ENCODE data around the gene GIN1. TPM values are rescaled to one million over a fixed set of nuclear protein-coding genes. Genes with fewer than 3 reads are reported as not detected.

Gene GIN1
- total and polyA plus RNA-seq, 2 experiments from 2014 or later = 6.1 to 8.7 TPM

DNA sequence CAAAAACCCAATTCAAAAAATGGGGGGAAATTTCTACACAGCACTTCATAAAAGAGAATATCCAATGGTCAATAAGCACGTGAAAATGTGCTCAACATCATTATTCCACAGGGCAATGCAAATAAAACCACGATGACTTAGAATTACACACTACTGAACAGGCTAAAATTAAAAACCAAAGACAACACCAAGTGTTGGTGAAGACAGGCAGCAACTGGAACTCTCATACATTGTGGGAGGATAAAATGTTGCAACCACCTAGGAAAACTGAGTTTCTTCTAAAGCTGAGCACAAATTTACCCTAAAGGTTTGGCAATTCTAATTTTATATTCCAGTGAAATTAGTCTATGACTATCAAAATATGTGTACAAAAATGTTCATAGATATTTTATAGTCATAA is 9.5 kb downstream of the GIN1 start:
- Histone ChIP-seq H3K9me3 (ENCODE audit: low read depth) (no peaks in the 10 kb centered on the region), H3K4me1 (ENCODE audit: low read depth) (no peaks in the 10 kb centered on the region), H3K4me3 (no peak overlapping the region), H3K27ac (no peak overlapping the region), H3K36me3 (no peaks in the 10 kb centered on the region), H3K27me3 (no peaks in the 10 kb centered on the region)
- no peak for DNase-seq (ENCODE audit: low read depth in 1 of 2, low spot score in 1 of 2)
- TF ChIP-seq CTCF (IDR thresholded peaks at IDR 0.05; ENCODE audit: low read depth, low read length) = no peak

- H3K4me3 ChIP-seq = no peak overlapping the region
- no peak overlapping the region for H3K27ac ChIP-seq
- H3K9me3 ChIP-seq (ENCODE audit: low read depth) = no peaks in the 10 kb centered on the region
- no peaks in the 10 kb centered on the region for H3K4me1 ChIP-seq (ENCODE audit: low read depth)
- TF ChIP-seq CTCF (IDR thresholded peaks at IDR 0.05; ENCODE audit: low read depth, low read length) = no peak
- no peaks in the 10 kb centered on the region for H3K36me3 ChIP-seq
- no peaks in the 10 kb centered on the region for H3K27me3 ChIP-seq
- no peak for DNase-seq (ENCODE audit: low read depth in 1 of 2, low spot score in 1 of 2)
These were observed 10.7 kb downstream of the GIN1 start for GRCh38 chr5:103109277-103109676.

DNA sequence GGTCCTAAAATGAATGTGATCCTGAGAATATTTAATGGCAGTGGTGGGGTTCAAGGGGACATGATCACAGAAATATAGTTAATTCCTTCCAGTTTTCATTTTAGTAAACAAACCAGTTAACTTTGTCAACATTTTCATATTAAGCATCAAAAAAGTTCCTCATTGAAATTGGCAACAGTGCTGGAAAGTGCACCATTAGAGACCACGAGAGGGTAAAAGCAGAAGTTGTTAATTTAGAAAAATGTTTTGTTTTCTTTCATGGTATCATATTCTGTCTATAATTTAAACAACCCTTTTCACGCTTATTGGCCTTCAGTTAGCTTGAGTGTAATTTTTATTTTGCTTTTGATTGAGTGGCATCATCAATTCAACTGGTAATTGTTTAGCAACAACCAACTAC is 11.9 kb downstream of the GIN1 start:
- H3K4me3 ChIP-seq = no peak overlapping the region

DNA sequence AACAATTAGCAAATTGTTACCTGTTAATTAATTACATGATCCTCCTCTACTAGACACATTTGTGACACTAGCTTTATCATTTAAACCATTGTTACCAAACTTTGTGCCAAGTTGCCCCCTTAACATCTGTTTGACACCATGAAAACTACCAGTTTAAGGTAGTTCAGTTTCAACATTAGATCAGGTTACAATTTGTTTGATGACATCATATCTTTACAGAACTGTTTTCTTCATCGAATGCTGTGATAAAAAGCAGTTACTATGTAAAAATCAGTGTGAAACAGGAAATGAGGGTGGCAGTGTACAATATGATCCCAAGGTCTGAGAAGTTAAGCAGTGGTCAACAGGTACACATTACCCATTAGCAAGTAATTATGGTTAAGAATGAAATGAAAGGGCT is 17.7 kb downstream of the GIN1 start:
- no peaks in the 10 kb centered on the region for H3K4me1 ChIP-seq (ENCODE audit: low read depth)
- no peaks in the 10 kb centered on the region for H3K36me3 ChIP-seq
- no peaks in the 10 kb centered on the region for H3K9me3 ChIP-seq (ENCODE audit: low read depth)
- no peak overlapping the region for H3K27ac ChIP-seq
- no peak for DNase-seq (ENCODE audit: low read depth in 1 of 2, low spot score in 1 of 2)
- H3K4me3 ChIP-seq = no peak overlapping the region
- no peak for TF ChIP-seq CTCF (IDR thresholded peaks at IDR 0.05; ENCODE audit: low read depth, low read length)
- no peaks in the 10 kb centered on the region for H3K27me3 ChIP-seq

More for the DNA sequence above, 11.9 kb downstream of the GIN1 start:
- no peaks in the 10 kb centered on the region for H3K9me3 ChIP-seq (ENCODE audit: low read depth)
- H3K27ac ChIP-seq = no peak overlapping the region
- no peak for DNase-seq (ENCODE audit: low read depth in 1 of 2, low spot score in 1 of 2)
- no peaks in the 10 kb centered on the region for H3K27me3 ChIP-seq
- TF ChIP-seq CTCF (IDR thresholded peaks at IDR 0.05; ENCODE audit: low read depth, low read length) = no peak
- no peaks in the 10 kb centered on the region for H3K4me1 ChIP-seq (ENCODE audit: low read depth)
- H3K36me3 ChIP-seq = no peaks in the 10 kb centered on the region

- Histone ChIP-seq H3K27ac (no peak overlapping the region), H3K36me3 (no peaks in the 10 kb centered on the region), H3K9me3 (ENCODE audit: low read depth) (no peaks in the 10 kb centered on the region), H3K4me3 (no peak overlapping the region), H3K27me3 (no peaks in the 10 kb centered on the region), H3K4me1 (ENCODE audit: low read depth) (no peaks in the 10 kb centered on the region)
- peak in 1 of 2 donors; percentile 8 for DNase-seq (ENCODE audit: low read depth in 1 of 2, low spot score in 1 of 2)
- TF ChIP-seq CTCF (IDR thresholded peaks at IDR 0.05; ENCODE audit: low read depth, low read length) = no peak
These were observed 18.7 kb downstream of the GIN1 start for GRCh38 chr5:103101079-103101750.

Measured in cardiac muscle cell (in vitro differentiated cells and primary cell).